GM18499 (cell line): Measurements from ENCODE around the gene GALM.
"Not testable (repeated sequence)": the region's sequence is repeated elsewhere in the genome, so short reads cannot be mapped to it uniquely, and the experiment has no call there.

ENCODE experiments used
- ATAC-seq: cut with Tn5 transposase; IDR thresholded peaks from one replicate; pipeline ENCODE4 v1.9.1; 2021; ENCODE audit warnings: moderate number of reproducible peaks; ENCODE audit not compliant: insufficient read depth, unreplicated experiment

GALM gene

GRCh38 chr2:38665854-38666555 is at the start of gene GALM:
Gene GALM, plus strand, starts transcription at chr2:38666114. Its CDS starts 48 bp downstream, at chr2:38666162.
- no peak for ATAC-seq

- no peak for ATAC-seq
These were observed 48.6 kb upstream of the GALM start for GRCh38 chr2:38617301-38617700.

- ATAC-seq, result no peak
These were observed 46.3 kb upstream of the GALM start for GRCh38 chr2:38619458-38620164.

- ATAC-seq, result no peak
These were observed 45.5 kb upstream of the GALM start for GRCh38 chr2:38620282-38620977.

GRCh38 chr2:38621018-38621417 is 44.9 kb upstream of the GALM start:
- no peak for ATAC-seq

GRCh38 chr2:38622210-38622609 is 43.7 kb upstream of the GALM start:
- no peak for ATAC-seq

- ATAC-seq, result no peak
These were observed 39.4 kb upstream of the GALM start for GRCh38 chr2:38626326-38627035.

- no peak for ATAC-seq
These were observed 38.5 kb upstream of the GALM start for GRCh38 chr2:38627391-38627790.

GRCh38 chr2:38629684-38630083 is 36.2 kb upstream of the GALM start:
- ATAC-seq, result no peak

- no peak for ATAC-seq
These were observed 33.9 kb upstream of the GALM start for GRCh38 chr2:38631976-38632375.

GRCh38 chr2:38632980-38633379 is 32.9 kb upstream of the GALM start:
- ATAC-seq, result no peak

- ATAC-seq, result no peak
These were observed 32.0 kb upstream of the GALM start for GRCh38 chr2:38633895-38634294.

- ATAC-seq, result peak; percentile 83
These were observed 31.2 kb upstream of the GALM start for GRCh38 chr2:38634684-38635083.

- ATAC-seq, result no peak
These were observed 30.8 kb upstream of the GALM start for GRCh38 chr2:38635139-38635538.

GRCh38 chr2:38636069-38636468 is 29.8 kb upstream of the GALM start:
- ATAC-seq, result no peak

GRCh38 chr2:38642373-38643017 is 23.4 kb upstream of the GALM start:
- not testable (repeated sequence) for ATAC-seq

- ATAC-seq, result no peak
These were observed 22.8 kb upstream of the GALM start for GRCh38 chr2:38643021-38643671.

GRCh38 chr2:38643683-38644511 is 22.0 kb upstream of the GALM start:
- ATAC-seq, result not testable (repeated sequence)
